GM21423 (cell line): Measurements from ENCODE around the gene NELFA.
"Not testable (repeated sequence)": the region's sequence is repeated elsewhere in the genome, so short reads cannot be mapped to it uniquely, and the experiment has no call there.

Source experiments
- ATAC-seq: cut with Tn5 transposase; IDR thresholded peaks from one replicate; pipeline ENCODE4 v1.9.1; 2021; ENCODE audit warnings: mild to moderate bottlenecking, moderate library complexity; ENCODE audit not compliant: unreplicated experiment

Gene NELFA

GRCh38 chr4:1994938-1995337 is 13.8 kb downstream of the NELFA start:
- no peak for ATAC-seq

- ATAC-seq: not testable (repeated sequence)
Observed at GRCh38 chr4:1993718-1994516, 14.9 kb downstream of the NELFA start.

- no peak for ATAC-seq
Observed at GRCh38 chr4:1993169-1993516, 15.6 kb downstream of the NELFA start.

GRCh38 chr4:1992468-1993168 is 16.2 kb downstream of the NELFA start:
- ATAC-seq: no peak

GRCh38 chr4:1991596-1992434 is 17.0 kb downstream of the NELFA start:
- ATAC-seq: no peak

- ATAC-seq: no peak
Observed at GRCh38 chr4:1991087-1991486, 17.7 kb downstream of the NELFA start.

GRCh38 chr4:1990676-1991075 is 18.1 kb downstream of the NELFA start:
- ATAC-seq: no peak

GRCh38 chr4:1990348-1990645 is 18.5 kb downstream of the NELFA start:
- no peak for ATAC-seq

- ATAC-seq: no peak
Observed at GRCh38 chr4:1989533-1990347, 19.0 kb downstream of the NELFA start.

GRCh38 chr4:1988327-1988724 is 20.4 kb downstream of the NELFA start:
- no peak for ATAC-seq

- no peak for ATAC-seq
Observed at GRCh38 chr4:1987721-1988326, 20.9 kb downstream of the NELFA start.

- ATAC-seq: no peak
Observed at GRCh38 chr4:1987296-1987695, 21.5 kb downstream of the NELFA start.

- no peak for ATAC-seq
Observed at GRCh38 chr4:1986578-1987210, 22.1 kb downstream of the NELFA start.

- ATAC-seq: no peak
Observed at GRCh38 chr4:1985780-1986577, 22.8 kb downstream of the NELFA start.

- ATAC-seq: no peak
Observed at GRCh38 chr4:1985294-1985693, 23.5 kb downstream of the NELFA start.

GRCh38 chr4:1984406-1985191 is 24.2 kb downstream of the NELFA start:
- ATAC-seq: no peak

GRCh38 chr4:1983846-1984405 is 24.8 kb downstream of the NELFA start:
- no peak for ATAC-seq
